ENCODE results near the gene POU2F1.

Gene POU2F1

DNA sequence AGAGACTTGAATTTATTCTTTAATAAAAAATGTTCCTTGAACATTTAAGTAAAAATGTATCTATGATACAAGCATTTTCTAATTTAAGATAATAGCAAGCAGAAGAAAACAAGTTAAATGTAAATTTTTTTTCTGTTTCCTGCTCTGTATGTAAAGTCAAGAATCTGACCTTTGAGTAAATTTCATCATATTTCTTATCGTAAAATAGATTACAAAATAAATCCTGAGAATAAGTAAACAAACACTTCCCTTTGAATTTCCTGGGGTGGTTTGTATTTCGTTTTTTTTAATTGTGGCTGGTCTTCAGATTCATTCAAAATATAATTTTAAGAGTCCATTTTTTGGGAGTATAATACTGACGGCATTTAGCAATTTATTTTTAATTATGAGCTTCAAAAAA, 77.6 kb downstream of the POU2F1 start:
- H3K27me3 ChIP-seq (replicated peaks; ENCODE audit: control insufficient read depth, insufficient read depth, low read length), result no peaks in the 10 kb centered on the region
- no peak for DNase-seq (ENCODE audit: extremely low read depth, insufficient read length)
- no peak overlapping the region for H3K4me3 ChIP-seq (replicated peaks; ENCODE audit: low read depth, low read length)
- no peaks in the 10 kb centered on the region for H3K36me3 ChIP-seq (ENCODE audit: control insufficient read depth, insufficient read depth, low read length)
- TF ChIP-seq, protein P1, sequence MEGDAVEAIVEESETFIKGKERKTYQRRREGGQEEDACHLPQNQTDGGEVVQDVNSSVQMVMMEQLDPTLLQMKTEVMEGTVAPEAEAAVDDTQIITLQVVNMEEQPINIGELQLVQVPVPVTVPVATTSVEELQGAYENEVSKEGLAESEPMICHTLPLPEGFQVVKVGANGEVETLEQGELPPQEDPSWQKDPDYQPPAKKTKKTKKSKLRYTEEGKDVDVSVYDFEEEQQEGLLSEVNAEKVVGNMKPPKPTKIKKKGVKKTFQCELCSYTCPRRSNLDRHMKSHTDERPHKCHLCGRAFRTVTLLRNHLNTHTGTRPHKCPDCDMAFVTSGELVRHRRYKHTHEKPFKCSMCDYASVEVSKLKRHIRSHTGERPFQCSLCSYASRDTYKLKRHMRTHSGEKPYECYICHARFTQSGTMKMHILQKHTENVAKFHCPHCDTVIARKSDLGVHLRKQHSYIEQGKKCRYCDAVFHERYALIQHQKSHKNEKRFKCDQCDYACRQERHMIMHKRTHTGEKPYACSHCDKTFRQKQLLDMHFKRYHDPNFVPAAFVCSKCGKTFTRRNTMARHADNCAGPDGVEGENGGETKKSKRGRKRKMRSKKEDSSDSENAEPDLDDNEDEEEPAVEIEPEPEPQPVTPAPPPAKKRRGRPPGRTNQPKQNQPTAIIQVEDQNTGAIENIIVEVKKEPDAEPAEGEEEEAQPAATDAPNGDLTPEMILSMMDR (IDR thresholded peaks at IDR 0.05; ENCODE audit: insufficient read depth, low read length, poor library complexity, severe bottlenecking), result no peak

DNA sequence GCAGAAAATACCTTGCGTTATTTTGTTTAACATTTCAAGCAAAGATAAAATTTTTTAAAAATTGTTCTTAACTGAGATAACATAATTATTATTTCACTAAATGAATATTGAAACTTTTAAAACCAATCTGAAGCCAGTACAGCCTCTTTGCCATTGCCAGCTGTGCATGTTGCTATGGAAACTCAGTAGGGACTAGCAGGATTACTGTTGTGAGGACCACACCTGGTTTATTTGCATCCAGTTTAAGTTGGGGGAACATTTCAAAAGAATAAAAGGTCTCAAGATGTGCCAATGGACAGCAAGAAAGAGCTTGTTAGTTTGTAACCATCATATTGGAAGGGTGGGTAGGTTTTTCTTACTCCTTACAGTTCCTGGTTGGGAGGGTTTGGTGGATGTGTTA, 80.7 kb downstream of the POU2F1 start:
- Histone ChIP-seq H3K27me3 (replicated peaks; ENCODE audit: control insufficient read depth, insufficient read depth, low read length) (no peaks in the 10 kb centered on the region), H3K36me3 (ENCODE audit: control insufficient read depth, insufficient read depth, low read length) (no peaks in the 10 kb centered on the region), H3K4me3 (replicated peaks; ENCODE audit: low read depth, low read length) (no peak overlapping the region)
- DNase-seq (ENCODE audit: extremely low read depth, insufficient read length), result no peak
- TF ChIP-seq, protein P1 (IDR thresholded peaks at IDR 0.05; ENCODE audit: insufficient read depth, low read length, poor library complexity, severe bottlenecking), result no peak

- no peaks in the 10 kb centered on the region for H3K27me3 ChIP-seq (replicated peaks; ENCODE audit: control insufficient read depth, insufficient read depth, low read length)
- no peak for DNase-seq (ENCODE audit: extremely low read depth, insufficient read length)
- TF ChIP-seq, protein P1 (IDR thresholded peaks at IDR 0.05; ENCODE audit: insufficient read depth, low read length, poor library complexity, severe bottlenecking), result no peak
- H3K36me3 ChIP-seq (ENCODE audit: control insufficient read depth, insufficient read depth, low read length), result no peaks in the 10 kb centered on the region
- H3K4me3 ChIP-seq (replicated peaks; ENCODE audit: low read depth, low read length), result no peak overlapping the region
These were observed 83.5 kb downstream of the POU2F1 start for GRCh38 chr1:167304165-167304564.

DNA sequence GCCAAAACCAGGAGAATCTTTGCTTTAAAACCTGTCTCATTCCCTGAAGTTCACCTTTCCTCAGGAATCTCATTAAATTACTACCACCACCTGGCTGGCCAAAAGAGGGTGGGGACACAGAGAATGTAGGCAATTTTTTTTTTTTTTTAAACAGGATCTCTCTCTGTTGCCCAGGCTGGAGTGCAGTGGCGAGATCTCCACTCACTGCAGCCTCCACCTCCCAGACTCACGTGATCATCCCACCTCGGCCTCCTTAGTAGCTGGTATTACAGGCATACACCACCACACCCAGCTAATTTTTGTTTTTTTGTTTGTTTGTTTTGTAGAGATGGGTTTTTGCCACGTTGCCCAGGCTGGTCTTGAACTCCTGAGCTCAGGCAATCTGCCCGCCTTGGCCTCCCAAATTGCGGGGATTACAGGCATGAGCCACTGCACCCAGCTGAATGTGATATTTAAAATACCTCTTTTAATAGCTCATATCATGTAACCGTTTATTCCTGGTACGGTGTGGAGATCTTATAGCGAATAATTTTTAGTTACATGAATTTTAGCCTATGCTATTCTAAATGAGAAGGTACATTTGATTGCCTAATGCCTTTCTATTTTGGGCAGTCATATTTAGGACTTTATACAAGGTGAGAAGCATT, 84.5 kb downstream of the POU2F1 start:
- no peak overlapping the region for H3K4me3 ChIP-seq (replicated peaks; ENCODE audit: low read depth, low read length)
- no peak for DNase-seq (ENCODE audit: extremely low read depth, insufficient read length)
- H3K36me3 ChIP-seq (ENCODE audit: control insufficient read depth, insufficient read depth, low read length), result no peaks in the 10 kb centered on the region
- H3K27me3 ChIP-seq (replicated peaks; ENCODE audit: control insufficient read depth, insufficient read depth, low read length), result no peaks in the 10 kb centered on the region
- TF ChIP-seq, protein P1 (IDR thresholded peaks at IDR 0.05; ENCODE audit: insufficient read depth, low read length, poor library complexity, severe bottlenecking), result no peak

DNA sequence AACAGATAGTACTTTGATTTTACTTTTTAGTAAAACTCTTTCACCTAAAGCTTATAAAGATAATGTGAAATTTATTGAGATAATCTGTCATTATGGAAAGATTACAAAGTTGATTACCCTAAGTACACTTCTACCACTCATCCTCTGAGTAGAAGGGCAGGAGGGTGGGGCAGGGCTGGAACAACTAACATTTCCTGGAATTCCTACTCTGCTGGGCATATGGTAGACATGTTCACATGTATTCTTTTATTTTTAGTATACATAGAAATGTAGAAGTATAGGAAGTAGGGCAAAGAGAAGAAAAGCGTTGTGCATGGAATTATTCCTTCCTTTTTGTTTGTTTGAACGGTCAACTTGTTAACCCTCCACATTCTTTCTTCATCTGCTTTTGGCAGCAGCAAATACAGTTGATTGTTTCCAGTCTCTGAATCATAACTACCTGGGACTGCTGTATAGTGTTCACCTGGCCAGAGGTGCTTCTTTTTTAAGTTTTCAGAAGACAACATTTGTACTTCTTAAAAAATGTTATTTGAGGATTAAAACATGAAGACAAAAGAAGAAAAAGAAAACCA, 85.1 kb downstream of the POU2F1 start:
- Histone ChIP-seq H3K4me3 (replicated peaks; ENCODE audit: low read depth, low read length) (no peak overlapping the region), H3K27me3 (replicated peaks; ENCODE audit: control insufficient read depth, insufficient read depth, low read length) (no peaks in the 10 kb centered on the region), H3K36me3 (ENCODE audit: control insufficient read depth, insufficient read depth, low read length) (no peaks in the 10 kb centered on the region)
- TF ChIP-seq, protein P1 (IDR thresholded peaks at IDR 0.05; ENCODE audit: insufficient read depth, low read length, poor library complexity, severe bottlenecking), result no peak
- DNase-seq (ENCODE audit: extremely low read depth, insufficient read length), result no peak
